SJSA1 (cell line): ENCODE measurements around the gene MSI1. TPM values are rescaled to one million over a fixed set of nuclear protein-coding genes. Genes with fewer than 3 reads are reported as not detected.

ENCODE experiments used
- DNase-seq, 2 experiments: peaks; one replicate each; pipeline ENCODE4 v3.0.0-alpha.2; 2015 to 2020; ENCODE audit warnings: low spot score in 2 of 2, low read depth in 1 of 2
- H3K27ac ChIP-seq: fragments of 250-450 bp; sonication (Bioruptor Pico); 2 replicates; pipeline ENCODE4 v1.5.1; 2020; ENCODE audit warnings: mild to moderate bottlenecking, moderate library complexity
- H3K27me3 ChIP-seq: fragments of 250-450 bp; sonication (Bioruptor Pico); replicated peaks from 2 replicates; pipeline ENCODE4 v1.5.1; 2020; ENCODE audit warnings: mild to moderate bottlenecking, moderate library complexity
- H3K36me3 ChIP-seq: fragments of 250-450 bp; sonication (Bioruptor Pico); 2 replicates; pipeline ENCODE4 v1.5.1; 2020; ENCODE audit warnings: mild to moderate bottlenecking
- H3K4me1 ChIP-seq: fragments of 250-450 bp; sonication (Bioruptor Pico); replicated peaks from 2 replicates; pipeline ENCODE4 v1.6.1; 2021; ENCODE audit warnings: mild to moderate bottlenecking
- H3K4me3 ChIP-seq: fragments of 250-450 bp; sonication (Bioruptor Pico); 2 replicates; pipeline ENCODE4 v1.5.1; 2020; ENCODE audit warnings: mild to moderate bottlenecking
- H3K9me3 ChIP-seq: fragments of 250-450 bp; sonication (Bioruptor Pico); replicated peaks from 2 replicates; pipeline ENCODE4 v1.5.1; 2020; ENCODE audit warnings: mild to moderate bottlenecking
- total RNA-seq: library from RNA; depleted of rRNA; stranded (reverse); fragments of >200 nt; shearing (Covaris generic); gene quantifications from 2 replicates; pipeline ENCODE4 v1.2.3, GENCODE V29; 2014

MSI1 gene
- total RNA-seq, 1 experiment from 2014 or later, result not detected

- Histone ChIP-seq H3K4me1 (no peaks in the 10 kb centered on the region), H3K36me3 (no peaks in the 10 kb centered on the region), H3K9me3 (no peaks in the 10 kb centered on the region), H3K27me3 (peaks cover 17% of the 10 kb centered on the region), H3K4me3 (no peak overlapping the region), H3K27ac (no peak overlapping the region)
- no peak for DNase-seq
Observed at GRCh38 chr12:120394483-120395367, 25.8 kb upstream of the MSI1 start.

GRCh38 chr12:120390540-120391120 lies 21.7 kb upstream of the MSI1 start:
- Histone ChIP-seq H3K27me3 (peaks cover 6% of the 10 kb centered on the region), H3K36me3 (no peaks in the 10 kb centered on the region)

GRCh38 chr12:120388691-120389481 lies 19.9 kb upstream of the MSI1 start:
- peaks cover 6% of the 10 kb centered on the region; the same call in 1 of the 2 replicates for H3K27me3 ChIP-seq
- H3K4me1 ChIP-seq, result no peaks in the 10 kb centered on the region
- no peak for DNase-seq
- H3K27ac ChIP-seq, result no peak overlapping the region
- no peak overlapping the region for H3K4me3 ChIP-seq
- H3K36me3 ChIP-seq, result no peaks in the 10 kb centered on the region
- H3K9me3 ChIP-seq, result no peaks in the 10 kb centered on the region

More at GRCh38 chr12:120390540-120391120, 21.7 kb upstream of the MSI1 start:
- H3K27ac ChIP-seq, result no peak overlapping the region
- no peaks in the 10 kb centered on the region for H3K9me3 ChIP-seq
- H3K4me3 ChIP-seq, result no peak overlapping the region
- no peak for DNase-seq
- H3K4me1 ChIP-seq, result no peaks in the 10 kb centered on the region

- H3K27ac ChIP-seq, result no peak overlapping the region
- DNase-seq, result peak; percentile 63 to 74
- H3K27me3 ChIP-seq, result no peaks in the 10 kb centered on the region; the same call in 1 of the 2 replicates
- H3K9me3 ChIP-seq, result no peaks in the 10 kb centered on the region
- H3K4me3 ChIP-seq, result no peak overlapping the region
- H3K36me3 ChIP-seq, result no peaks in the 10 kb centered on the region
- H3K4me1 ChIP-seq, result peaks cover 24% of the 10 kb centered on the region
Observed at GRCh38 chr12:120381752-120382419, 12.9 kb upstream of the MSI1 start.

GRCh38 chr12:120378036-120378435 lies 9.1 kb upstream of the MSI1 start:
- DNase-seq, result no peak
- Histone ChIP-seq H3K4me1 (peaks cover 35% of the 10 kb centered on the region), H3K27me3 (peaks cover 20% of the 10 kb centered on the region), H3K36me3 (no peaks in the 10 kb centered on the region), H3K9me3 (no peaks in the 10 kb centered on the region), H3K4me3 (no peak overlapping the region), H3K27ac (no peak overlapping the region)

GRCh38 chr12:120377611-120378010 lies 8.6 kb upstream of the MSI1 start:
- peaks cover 25% of the 10 kb centered on the region for H3K27me3 ChIP-seq
- no peaks in the 10 kb centered on the region for H3K9me3 ChIP-seq
- no peak overlapping the region for H3K4me3 ChIP-seq
- H3K4me1 ChIP-seq, result peaks cover 35% of the 10 kb centered on the region
- H3K27ac ChIP-seq, result no peak overlapping the region
- DNase-seq, result no peak
- no peaks in the 10 kb centered on the region for H3K36me3 ChIP-seq

- Histone ChIP-seq H3K4me1 (peaks cover 31% of the 10 kb centered on the region), H3K27ac (no peak overlapping the region), H3K9me3 (no peaks in the 10 kb centered on the region), H3K4me3 (no peak overlapping the region), H3K27me3 (peaks cover 30% of the 10 kb centered on the region), H3K36me3 (no peaks in the 10 kb centered on the region)
- DNase-seq, result no peak
Observed at GRCh38 chr12:120376934-120377572, 8.1 kb upstream of the MSI1 start.

GRCh38 chr12:120376416-120376815 lies 7.5 kb upstream of the MSI1 start:
- DNase-seq, result no peak
- Histone ChIP-seq H3K36me3 (no peaks in the 10 kb centered on the region), H3K9me3 (no peaks in the 10 kb centered on the region), H3K27me3 (peaks cover 37% of the 10 kb centered on the region), H3K4me3 (no peak overlapping the region), H3K4me1 (peaks cover 24% of the 10 kb centered on the region), H3K27ac (no peak overlapping the region)

- peaks cover 20% of the 10 kb centered on the region for H3K4me1 ChIP-seq
- H3K9me3 ChIP-seq, result no peaks in the 10 kb centered on the region
- no peaks in the 10 kb centered on the region for H3K36me3 ChIP-seq
- H3K27me3 ChIP-seq, result peaks cover 40% of the 10 kb centered on the region
- no peak overlapping the region for H3K4me3 ChIP-seq
- no peak for DNase-seq
- H3K27ac ChIP-seq, result no peak overlapping the region
Observed at GRCh38 chr12:120376009-120376408, 7.0 kb upstream of the MSI1 start.

GRCh38 chr12:120373683-120374082 lies 4.7 kb upstream of the MSI1 start:
- Histone ChIP-seq H3K4me1 (peaks cover 20% of the 10 kb centered on the region), H3K4me3 (no peak overlapping the region), H3K9me3 (no peaks in the 10 kb centered on the region), H3K36me3 (no peaks in the 10 kb centered on the region), H3K27me3 (peaks cover 58% of the 10 kb centered on the region), H3K27ac (no peak overlapping the region)
- no peak for DNase-seq

GRCh38 chr12:120370343-120371243 lies 1.6 kb upstream of the MSI1 start:
- Histone ChIP-seq H3K27me3 (peaks cover 67% of the 10 kb centered on the region), H3K36me3 (no peaks in the 10 kb centered on the region), H3K4me1 (0 out of 2 replicates have a peak, but pooled peaks cover 3% of the 10 kb centered on the region), H3K4me3 (no peak overlapping the region), H3K9me3 (no peaks in the 10 kb centered on the region), H3K27ac (no peak overlapping the region)
- DNase-seq, result no peak

GRCh38 chr12:120369603-120370342 lies 809 bp upstream of the MSI1 start:
- Histone ChIP-seq H3K27ac (no peak overlapping the region), H3K4me1 (0 out of 2 replicates have a peak, but pooled peaks cover 3% of the 10 kb centered on the region), H3K27me3 (peaks cover 68% of the 10 kb centered on the region), H3K9me3 (no peaks in the 10 kb centered on the region), H3K36me3 (no peaks in the 10 kb centered on the region), H3K4me3 (no peak overlapping the region)
- no peak for DNase-seq
